SH-SY5Y (cell line): ENCODE results near the gene SEMA4B.

Experiments used
- GATA2 ChIP-seq: IDR thresholded peaks from 2 replicates; pipeline ENCODE4 v1.6.1; 2011; ENCODE audit warnings: mild to moderate bottlenecking, low read depth, low read length
- GATA3 ChIP-seq: IDR thresholded peaks from 2 replicates; pipeline ENCODE4 v1.6.1; 2011; ENCODE audit warnings: low read depth, mild to moderate bottlenecking, low read length, moderate library complexity

GRCh38 chr15:90203922-90204321, 2.8 kb downstream of the SEMA4B start:
- TF ChIP-seq GATA3 (no peak), GATA2 (no peak)
